Endothelial cell (in vitro differentiated cells): ENCODE results near the gene POLL. TPM values are rescaled to one million over a fixed set of nuclear protein-coding genes. Genes with fewer than 3 reads are reported as not detected.

ENCODE experiments used
- DNase-seq: peaks from one replicate; pipeline ENCODE4 v3.0.0; 2021; ENCODE audit warnings: low spot score
- H3K27ac Mint-ChIP-seq: one replicate; pipeline ENCODE4 v1.8.0; 2021; ENCODE audit warnings: mixed read lengths, inconsistent platforms; ENCODE audit not compliant: unreplicated experiment
- H3K27me3 Mint-ChIP-seq: one replicate; pipeline ENCODE4 v1.8.0; 2021; ENCODE audit warnings: mild to moderate bottlenecking, moderate library complexity, mixed read lengths, inconsistent platforms; ENCODE audit not compliant: unreplicated experiment
- H3K36me3 Mint-ChIP-seq: one replicate; pipeline ENCODE4 v1.8.0; 2021; ENCODE audit warnings: mild to moderate bottlenecking, low read depth, mixed read lengths, inconsistent platforms; ENCODE audit not compliant: unreplicated experiment
- H3K4me1 Mint-ChIP-seq: one replicate; pipeline ENCODE4 v1.8.0; 2021; ENCODE audit warnings: mild to moderate bottlenecking, mixed read lengths, inconsistent platforms; ENCODE audit not compliant: unreplicated experiment
- H3K4me3 Mint-ChIP-seq: one replicate; pipeline ENCODE4 v1.8.0; 2021; ENCODE audit warnings: mild to moderate bottlenecking, mixed read lengths, inconsistent platforms; ENCODE audit not compliant: unreplicated experiment
- H3K9me3 Mint-ChIP-seq: one replicate; pipeline ENCODE4 v1.8.0; 2021; ENCODE audit warnings: mixed read lengths, inconsistent platforms; ENCODE audit not compliant: unreplicated experiment
- total RNA-seq: library from RNA; stranded (reverse); fragmentation: NEBNext Ultra II Directional; extraction: Animal tissue kit (Norgen Biotek cat#: 25700); gene quantifications from one replicate; pipeline ENCODE4 v1.2.1, GENCODE V29; 2021; ENCODE audit not compliant: unreplicated experiment
- TF ChIP-seq, protein P1 (sequence below): fragments of 200-600 bp; sonication (generic); IDR thresholded peaks from one replicate; pipeline ENCODE4 v1.5.0; 2021; ENCODE audit warnings: antibody characterized with exemption; ENCODE audit not compliant: unreplicated experiment

The POLL gene
- total RNA-seq, 1 donor from 2014 or later: 44.8 TPM

- H3K4me1 Mint-ChIP-seq: peaks cover 2% of the 10 kb centered on the region
- no peak overlapping the region for H3K4me3 Mint-ChIP-seq
- TF ChIP-seq, protein P1, sequence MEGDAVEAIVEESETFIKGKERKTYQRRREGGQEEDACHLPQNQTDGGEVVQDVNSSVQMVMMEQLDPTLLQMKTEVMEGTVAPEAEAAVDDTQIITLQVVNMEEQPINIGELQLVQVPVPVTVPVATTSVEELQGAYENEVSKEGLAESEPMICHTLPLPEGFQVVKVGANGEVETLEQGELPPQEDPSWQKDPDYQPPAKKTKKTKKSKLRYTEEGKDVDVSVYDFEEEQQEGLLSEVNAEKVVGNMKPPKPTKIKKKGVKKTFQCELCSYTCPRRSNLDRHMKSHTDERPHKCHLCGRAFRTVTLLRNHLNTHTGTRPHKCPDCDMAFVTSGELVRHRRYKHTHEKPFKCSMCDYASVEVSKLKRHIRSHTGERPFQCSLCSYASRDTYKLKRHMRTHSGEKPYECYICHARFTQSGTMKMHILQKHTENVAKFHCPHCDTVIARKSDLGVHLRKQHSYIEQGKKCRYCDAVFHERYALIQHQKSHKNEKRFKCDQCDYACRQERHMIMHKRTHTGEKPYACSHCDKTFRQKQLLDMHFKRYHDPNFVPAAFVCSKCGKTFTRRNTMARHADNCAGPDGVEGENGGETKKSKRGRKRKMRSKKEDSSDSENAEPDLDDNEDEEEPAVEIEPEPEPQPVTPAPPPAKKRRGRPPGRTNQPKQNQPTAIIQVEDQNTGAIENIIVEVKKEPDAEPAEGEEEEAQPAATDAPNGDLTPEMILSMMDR: no peak
- peaks cover 2% of the 10 kb centered on the region for H3K36me3 Mint-ChIP-seq
- H3K27me3 Mint-ChIP-seq: peaks cover 26% of the 10 kb centered on the region
- H3K27ac Mint-ChIP-seq: no peak overlapping the region
- H3K9me3 Mint-ChIP-seq: no peaks in the 10 kb centered on the region
- no peak for DNase-seq
Observed at GRCh38 chr10:101564490-101564991, 23.5 kb downstream of the POLL start.

GRCh38 chr10:101563497-101564040 is 24.5 kb downstream of the POLL start:
- DNase-seq: no peak
- Mint-ChIP-seq H3K4me1 (peaks cover 2% of the 10 kb centered on the region), H3K4me3 (no peak overlapping the region), H3K36me3 (peaks cover 3% of the 10 kb centered on the region), H3K9me3 (no peaks in the 10 kb centered on the region), H3K27me3 (peaks cover 26% of the 10 kb centered on the region), H3K27ac (no peak overlapping the region)
- TF ChIP-seq, protein P1: no peak

- peaks cover 25% of the 10 kb centered on the region for H3K27me3 Mint-ChIP-seq
- H3K36me3 Mint-ChIP-seq: peaks cover 3% of the 10 kb centered on the region
- DNase-seq: no peak
- no peaks in the 10 kb centered on the region for H3K9me3 Mint-ChIP-seq
- H3K4me3 Mint-ChIP-seq: no peak overlapping the region
- H3K4me1 Mint-ChIP-seq: peaks cover 2% of the 10 kb centered on the region
- TF ChIP-seq, protein P1: no peak
- H3K27ac Mint-ChIP-seq: no peak overlapping the region
Observed at GRCh38 chr10:101563007-101563406, 25.1 kb downstream of the POLL start.

DNA sequence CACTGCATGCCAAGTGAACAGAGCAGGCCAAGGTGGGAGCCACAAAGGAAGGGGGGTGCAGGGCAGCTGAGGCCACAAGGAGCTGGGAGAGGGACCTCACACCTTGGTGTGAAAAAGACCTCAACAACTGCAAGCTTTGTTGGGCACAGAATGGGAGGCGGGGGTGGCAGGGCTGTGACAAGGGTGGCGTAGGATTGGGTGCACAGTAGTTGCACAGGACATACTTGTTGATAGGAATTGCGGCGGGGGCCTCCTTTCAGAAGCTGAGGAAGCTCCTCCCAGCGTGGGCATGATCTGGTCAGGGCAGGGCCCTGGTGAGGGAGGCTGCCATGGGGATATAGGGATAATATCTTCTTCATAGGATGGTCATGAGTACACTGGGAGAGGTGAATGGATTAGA is 25.8 kb downstream of the POLL start:
- peaks cover 19% of the 10 kb centered on the region for H3K27me3 Mint-ChIP-seq
- H3K9me3 Mint-ChIP-seq: no peaks in the 10 kb centered on the region
- no peak overlapping the region for H3K4me3 Mint-ChIP-seq
- H3K27ac Mint-ChIP-seq: no peak overlapping the region
- H3K4me1 Mint-ChIP-seq: peaks cover 2% of the 10 kb centered on the region
- DNase-seq: no peak
- TF ChIP-seq, protein P1: no peak
- peaks cover 3% of the 10 kb centered on the region for H3K36me3 Mint-ChIP-seq

DNA sequence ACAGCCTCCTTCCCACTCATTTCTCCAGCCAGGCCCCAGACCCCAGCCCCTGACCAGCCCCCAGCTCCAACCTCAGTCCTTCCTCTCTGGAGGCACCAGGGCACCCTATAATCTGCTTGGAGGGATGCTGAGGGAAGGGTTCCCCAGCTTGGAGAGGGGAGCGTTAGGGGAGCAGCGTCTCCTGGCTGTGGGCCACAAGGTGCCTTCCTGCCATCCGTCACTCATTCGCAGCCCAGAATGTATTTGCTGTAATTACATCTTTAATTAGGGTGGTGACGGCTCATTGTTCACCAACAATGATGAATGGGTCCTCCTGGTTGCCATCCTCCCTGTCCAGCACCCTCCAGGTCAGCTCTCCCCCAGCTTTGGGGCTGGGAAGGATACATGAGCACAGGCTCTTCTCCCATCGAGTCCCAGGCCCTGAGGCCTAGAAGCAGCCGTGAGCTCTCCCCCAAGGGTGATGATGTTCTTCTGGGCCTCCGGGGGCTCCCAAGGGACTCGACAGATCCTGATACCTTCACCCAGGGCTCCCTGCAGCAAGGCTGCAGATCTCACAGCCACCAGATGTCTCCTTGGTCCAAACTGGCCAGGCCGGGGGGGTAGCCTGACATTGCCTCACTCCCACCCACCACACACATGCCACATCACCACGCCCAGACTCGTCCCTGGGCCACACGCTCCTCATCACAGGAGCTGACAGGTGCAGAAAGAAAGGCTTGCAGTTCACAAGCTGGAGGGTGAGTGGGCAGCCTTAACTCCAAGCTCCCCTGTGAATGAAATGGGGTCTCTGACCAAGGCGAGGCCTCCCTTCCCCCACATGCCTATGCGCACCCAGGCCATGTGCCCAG is 26.8 kb downstream of the POLL start:
- no peaks in the 10 kb centered on the region for H3K9me3 Mint-ChIP-seq
- DNase-seq: no peak
- no peak overlapping the region for H3K27ac Mint-ChIP-seq
- H3K36me3 Mint-ChIP-seq: peaks cover 3% of the 10 kb centered on the region
- H3K4me3 Mint-ChIP-seq: no peak overlapping the region
- H3K4me1 Mint-ChIP-seq: no peaks in the 10 kb centered on the region
- TF ChIP-seq, protein P1: no peak
- peaks cover 13% of the 10 kb centered on the region for H3K27me3 Mint-ChIP-seq
